Measurements from ENCODE around the gene FCN1. TPM values are rescaled to one million over a fixed set of nuclear protein-coding genes. Genes with fewer than 3 reads are reported as not detected.

FCN1 gene
- total RNA-seq, 4 donors from 2014 or later: 0.72 to 2.9 (median 1.1) TPM

- intact Hi-C loops (cut with DNase I; ENCODE audit: low total_unique reads): no loop called here
- 51 to 56% methylated on average over 14 of the region's 14 CpGs for WGBS, 2 donors
- H3K4me3 ChIP-seq (ENCODE audit: low read depth, poor library complexity, severe bottlenecking): no peak overlapping the region
- no peak for DNase-seq (ENCODE audit: low spot score in 2 of 2)
- no peak for TF ChIP-seq POLR2A (IDR thresholded peaks at IDR 0.05)
- TF ChIP-seq CTCF (IDR thresholded peaks at IDR 0.05): no peak
Measured at GRCh38 chr9:134944916-134945315, 27.2 kb upstream of the FCN1 start.

- WGBS, 2 donors: 20 to 26% methylated on average over 14 of the region's 14 CpGs
- no peak overlapping the region for H3K4me3 ChIP-seq (ENCODE audit: low read depth, poor library complexity, severe bottlenecking)
Measured at GRCh38 chr9:134944351-134944802, 26.7 kb upstream of the FCN1 start.

GRCh38 chr9:134943836-134944235 lies 26.1 kb upstream of the FCN1 start:
- WGBS, 2 donors: 73 to 76% methylated on average over 13 to 15 of the region's 15 CpGs
- no peak overlapping the region for H3K4me3 ChIP-seq (ENCODE audit: low read depth, poor library complexity, severe bottlenecking)
- no peak for TF ChIP-seq CTCF (IDR thresholded peaks at IDR 0.05)
- TF ChIP-seq POLR2A (IDR thresholded peaks at IDR 0.05): no peak
- intact Hi-C loops (cut with DNase I; ENCODE audit: low total_unique reads): no loop called here
- DNase-seq (ENCODE audit: low spot score in 2 of 2): no peak

More at GRCh38 chr9:134944351-134944802, 26.7 kb upstream of the FCN1 start:
- TF ChIP-seq CTCF (IDR thresholded peaks at IDR 0.05): no peak
- TF ChIP-seq POLR2A (IDR thresholded peaks at IDR 0.05): no peak
- intact Hi-C loops (cut with DNase I; ENCODE audit: low total_unique reads): no loop called here
- no peak for DNase-seq (ENCODE audit: low spot score in 2 of 2)

GRCh38 chr9:134943411-134943810 lies 25.7 kb upstream of the FCN1 start:
- 69 to 82% methylated on average over 13 of the region's 13 CpGs for WGBS, 2 donors
- intact Hi-C loops (cut with DNase I; ENCODE audit: low total_unique reads): no loop called here
- no peak for TF ChIP-seq POLR2A (IDR thresholded peaks at IDR 0.05)
- no peak overlapping the region for H3K4me3 ChIP-seq (ENCODE audit: low read depth, poor library complexity, severe bottlenecking)
- DNase-seq (ENCODE audit: low spot score in 2 of 2): no peak

GRCh38 chr9:134942788-134943184 lies 25.1 kb upstream of the FCN1 start:
- no peak overlapping the region for H3K4me3 ChIP-seq (ENCODE audit: low read depth, poor library complexity, severe bottlenecking)
- intact Hi-C loops (cut with DNase I; ENCODE audit: low total_unique reads): no loop called here
- TF ChIP-seq CTCF (IDR thresholded peaks at IDR 0.05) (no peak), POLR2A (IDR thresholded peaks at IDR 0.05) (no peak)
- DNase-seq (ENCODE audit: low spot score in 2 of 2): no peak
- WGBS, 2 donors: 15 to 23% methylated on average over 8 of the region's 8 CpGs

GRCh38 chr9:134942011-134942787 lies 24.5 kb upstream of the FCN1 start:
- no peak for TF ChIP-seq CTCF (IDR thresholded peaks at IDR 0.05)
- no peak for TF ChIP-seq POLR2A (IDR thresholded peaks at IDR 0.05)
- intact Hi-C loops (cut with DNase I; ENCODE audit: low total_unique reads): no loop called here
- WGBS, 2 donors: 31 to 32% methylated on average over 27 of the region's 27 CpGs
- no peak for DNase-seq (ENCODE audit: low spot score in 2 of 2)
- no peak overlapping the region for H3K4me3 ChIP-seq (ENCODE audit: low read depth, poor library complexity, severe bottlenecking)
